Subcutaneous abdominal adipose tissue (tissue), 5 donors: Measurements from ENCODE around the gene WNT9B.
"Not testable (repeated sequence)": the region's sequence is repeated elsewhere in the genome, so short reads cannot be mapped to it uniquely, and the experiment has no call there.

Source experiments
- H3K27ac ChIP-seq: one replicate; pipeline ENCODE4 v1.7.0; 2013; ENCODE audit warnings: low read depth, mild to moderate bottlenecking, inconsistent platforms, low read length, moderate library complexity
- H3K27me3 ChIP-seq, 5 donors: one replicate each; pipeline ENCODE4 v1.7.0; 2013; ENCODE audit warnings: low read length in 5 of 5, inconsistent platforms in 1 of 5; ENCODE audit not compliant: control insufficient read depth in 5 of 5, insufficient read depth in 4 of 5
- H3K36me3 ChIP-seq, 5 donors: one replicate each; pipeline ENCODE4 v1.7.0; 2013; ENCODE audit warnings: low read length in 5 of 5; ENCODE audit not compliant: control insufficient read depth in 5 of 5, insufficient read depth in 5 of 5
- H3K4me1 ChIP-seq, 5 donors: one replicate each; pipeline ENCODE4 v1.7.0; 2013; ENCODE audit warnings: low read length in 5 of 5, mild to moderate bottlenecking in 3 of 5, moderate library complexity in 1 of 5; ENCODE audit not compliant: control insufficient read depth in 5 of 5, insufficient read depth in 5 of 5
- H3K4me3 ChIP-seq, 5 donors: one replicate each; pipeline ENCODE4 v1.7.0; 2013; ENCODE audit warnings: low read length in 5 of 5, low read depth in 1 of 5
- H3K9ac ChIP-seq, 5 donors: one replicate each; pipeline ENCODE4 v1.7.0; 2013; ENCODE audit warnings: low read length in 5 of 5, mild to moderate bottlenecking in 4 of 5, moderate library complexity in 3 of 5
- H3K9me3 ChIP-seq, 5 donors: one replicate each; pipeline ENCODE4 v1.7.0; 2013; ENCODE audit warnings: low read length in 5 of 5; ENCODE audit not compliant: control insufficient read depth in 5 of 5
- donor health status: healthy.
- donor health status: healthy.
- donor health status: healthy.
- donor health status: healthy.
- donor health status: healthy.

Gene WNT9B

GRCh38 chr17:46917041-46917440 is 65.7 kb downstream of the WNT9B start:
- H3K4me1 ChIP-seq = no peaks in the 10 kb centered on the region
- H3K4me3 ChIP-seq = no peak overlapping the region
- H3K9me3 ChIP-seq = no peaks in the 10 kb centered on the region
- no peak overlapping the region for H3K9ac ChIP-seq
- H3K27me3 ChIP-seq = peaks cover 2 to 5% (median 4%) of the 10 kb centered on the region in 5 donors
- no peaks in the 10 kb centered on the region for H3K36me3 ChIP-seq
- no peak overlapping the region for H3K27ac ChIP-seq

DNA sequence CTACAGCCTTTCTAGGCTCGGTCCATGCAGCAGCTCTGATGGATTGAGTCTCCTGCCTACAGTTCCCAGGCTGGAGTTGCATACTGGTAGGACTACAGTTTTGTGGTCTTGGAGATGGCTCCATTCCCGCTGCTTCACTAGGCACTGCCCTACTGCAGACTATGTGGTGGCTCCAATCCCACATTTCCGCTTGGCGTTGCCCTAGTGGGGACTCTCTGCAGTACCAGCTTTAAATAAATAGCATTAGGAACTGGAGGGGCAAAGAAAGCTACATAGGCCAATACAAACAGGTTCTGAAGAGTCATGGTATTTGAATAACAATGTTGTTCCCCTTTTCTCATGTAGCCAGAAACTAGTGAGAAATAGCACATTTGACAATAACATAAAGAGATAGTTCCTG is 66.1 kb downstream of the WNT9B start:
- H3K4me3 ChIP-seq = no peak overlapping the region

GRCh38 chr17:46921962-46922361 is 70.6 kb downstream of the WNT9B start:
- not testable (repeated sequence) for H3K27me3 ChIP-seq, H3K27ac ChIP-seq, H3K9ac ChIP-seq, H3K36me3 ChIP-seq, H3K9me3 ChIP-seq
- Histone ChIP-seq H3K4me1 (peaks cover 4 to 24% (median 24%) of the 10 kb centered on the region in 5 donors), H3K4me3 (peak overlapping the region in 1 of 5 donors; percentile 96)

More for the DNA sequence above, 66.1 kb downstream of the WNT9B start:
- Histone ChIP-seq H3K9ac (no peak overlapping the region), H3K36me3 (no peaks in the 10 kb centered on the region), H3K9me3 (no peaks in the 10 kb centered on the region), H3K27ac (no peak overlapping the region), H3K27me3 (peaks cover 0 to 5% (median 0%) of the 10 kb centered on the region in 5 donors), H3K4me1 (peaks cover 0 to 2% (median 1%) of the 10 kb centered on the region in 5 donors)

- Histone ChIP-seq H3K27me3 (no peaks in the 10 kb centered on the region), H3K27ac (peak overlapping the region; percentile 92), H3K4me3 (peak overlapping the region; percentile 90 to 99 (median 96)), H3K9me3 (no peaks in the 10 kb centered on the region), H3K9ac (peak overlapping the region; percentile 73 to 100 (median 98)), H3K36me3 (no peaks in the 10 kb centered on the region), H3K4me1 (peaks cover 4 to 24% (median 24%) of the 10 kb centered on the region in 5 donors)
Observed at GRCh38 chr17:46922487-46922803, 71.1 kb downstream of the WNT9B start.

DNA sequence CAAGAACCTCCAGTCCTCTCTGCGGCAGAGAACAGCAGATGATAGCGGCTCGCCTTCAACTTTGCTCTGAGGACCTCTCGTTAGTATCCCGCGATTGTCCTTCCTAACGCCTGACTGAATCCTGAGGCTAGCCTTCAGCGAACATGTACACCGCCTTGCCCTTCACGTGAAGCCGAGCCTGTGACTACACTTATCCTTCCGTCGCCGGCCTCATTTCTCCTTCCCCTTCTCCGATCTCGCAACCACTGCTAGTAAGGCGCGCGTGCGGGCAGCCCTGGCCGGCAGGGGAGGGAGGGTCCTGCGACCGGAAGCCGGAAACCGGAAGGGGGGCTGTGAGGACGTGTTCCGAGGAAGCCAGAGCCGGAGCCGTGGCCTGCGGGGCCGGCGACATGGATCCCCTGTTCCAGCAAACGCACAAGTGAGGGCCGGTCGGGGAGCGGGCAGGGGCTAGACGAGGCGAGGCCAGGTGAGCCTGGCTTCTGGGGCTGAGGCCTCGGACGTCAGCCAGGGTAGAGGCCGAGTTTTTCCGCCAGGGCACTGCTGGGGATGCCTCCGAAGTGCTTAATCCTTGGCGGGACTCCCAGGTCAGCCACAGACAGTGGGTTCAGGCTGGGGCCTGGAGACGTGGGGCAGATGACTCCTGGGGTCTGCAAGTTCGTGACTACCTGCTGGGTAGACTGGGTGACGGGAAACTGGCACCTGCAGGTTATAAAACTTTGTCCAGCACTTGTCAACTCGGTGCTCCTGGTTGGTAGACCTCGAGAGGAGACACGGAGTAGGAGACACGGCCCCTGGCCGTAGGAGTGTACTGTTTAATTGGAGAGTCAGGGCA is 71.6 kb downstream of the WNT9B start, which contains the start of gene GOSR2:
GOSR2 (plus strand) TSS at position 357 of the 832 bp plus-strand sequence; CDS start at position 390, 33 bp downstream.
- Histone ChIP-seq H3K9me3 (no peaks in the 10 kb centered on the region), H3K9ac (peak within 1 kb of the TSS; percentile 97 to 100 (median 99)), H3K4me3 (peak within 1 kb of the TSS; percentile 90 to 99 (median 98)), H3K36me3 (peaks cover 0 to under 1% (median 0%) of the 10 kb centered on the region in 5 donors), H3K27ac (peak within 1 kb of the TSS; percentile 92), H3K27me3 (no peaks in the 10 kb centered on the region), H3K4me1 (peaks cover 4 to 28% (median 26%) of the 10 kb centered on the region in 5 donors)

DNA sequence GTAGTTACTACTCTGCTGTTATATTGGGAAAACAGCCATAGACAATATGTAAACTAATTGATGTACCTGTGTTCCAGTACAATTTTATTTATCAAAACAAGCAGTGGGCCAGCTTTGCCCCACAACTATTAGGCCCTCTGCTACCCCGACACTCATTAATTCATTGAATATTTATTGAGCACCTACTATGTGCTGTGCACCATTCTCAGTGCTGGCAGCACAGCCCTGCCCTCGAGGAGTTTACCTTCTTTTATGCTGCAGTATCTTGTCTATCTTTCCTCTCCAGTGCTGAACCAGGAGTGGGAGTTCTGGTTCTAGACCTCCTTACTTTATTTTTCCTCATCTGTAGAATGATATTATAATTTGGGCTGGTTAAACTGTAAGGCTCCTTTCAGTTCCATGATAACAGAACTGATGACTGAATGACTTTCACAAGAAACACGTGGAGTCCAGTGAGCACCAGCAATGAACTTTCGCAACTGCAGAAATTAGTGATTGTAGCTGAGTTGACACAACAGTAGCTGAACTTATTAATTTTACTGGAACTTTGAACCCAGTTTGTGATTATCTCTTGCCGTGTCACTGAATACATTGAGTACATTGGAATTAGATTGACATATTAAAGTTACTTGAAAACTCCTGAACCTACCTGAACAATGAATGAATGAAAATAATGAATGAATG is 73.9 kb downstream of the WNT9B start:
- Histone ChIP-seq H3K36me3 (peaks cover 2 to 17% (median 9%) of the 10 kb centered on the region in 5 donors), H3K4me3 (peak overlapping the region in 1 of 5 donors; percentile 1), H3K27ac (no peak overlapping the region), H3K9ac (no peak overlapping the region), H3K9me3 (no peaks in the 10 kb centered on the region), H3K4me1 (peaks cover 4 to 38% (median 31%) of the 10 kb centered on the region in 5 donors), H3K27me3 (no peaks in the 10 kb centered on the region)

- no peaks in the 10 kb centered on the region for H3K27me3 ChIP-seq
- no peak overlapping the region for H3K4me3 ChIP-seq
- H3K9ac ChIP-seq = no peak overlapping the region
- H3K4me1 ChIP-seq = peaks cover 4 to 35% (median 25%) of the 10 kb centered on the region in 5 donors
- no peaks in the 10 kb centered on the region for H3K9me3 ChIP-seq
- no peak overlapping the region for H3K27ac ChIP-seq
- H3K36me3 ChIP-seq = peaks cover 16 to 50% (median 40%) of the 10 kb centered on the region in 5 donors
Observed at GRCh38 chr17:46928467-46929261, 77.3 kb downstream of the WNT9B start.

GRCh38 chr17:46929413-46929812 is 78.0 kb downstream of the WNT9B start:
- H3K9me3 ChIP-seq = no peaks in the 10 kb centered on the region
- peaks cover 0 to 27% (median 18%) of the 10 kb centered on the region in 5 donors for H3K4me1 ChIP-seq
- no peak overlapping the region for H3K9ac ChIP-seq
- H3K27me3 ChIP-seq = no peaks in the 10 kb centered on the region
- H3K27ac ChIP-seq = no peak overlapping the region
- H3K4me3 ChIP-seq = no peak overlapping the region
- H3K36me3 ChIP-seq = peaks cover 16 to 58% (median 48%) of the 10 kb centered on the region in 5 donors

DNA sequence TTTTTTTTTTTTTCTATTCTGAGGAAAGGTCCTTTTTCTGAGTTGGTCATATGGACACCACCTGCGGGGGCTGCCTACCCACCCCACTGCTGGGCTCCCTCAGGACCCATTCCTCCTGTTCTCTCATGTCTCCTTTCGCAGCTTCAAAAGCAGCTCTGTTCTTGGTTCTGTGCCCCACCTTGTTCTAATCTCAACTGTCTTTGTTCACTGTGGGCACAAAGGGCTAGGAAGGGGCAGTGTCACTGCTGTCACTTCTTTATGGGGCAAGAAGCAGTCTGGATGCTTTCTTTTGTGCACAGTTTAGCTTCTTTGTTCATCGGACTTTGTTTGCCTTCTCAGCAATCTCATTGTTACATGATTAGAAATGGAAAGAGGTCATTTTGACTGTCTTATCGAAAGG is 78.7 kb downstream of the WNT9B start:
- peaks cover 0 to 21% (median 11%) of the 10 kb centered on the region in 5 donors for H3K4me1 ChIP-seq
- no peaks in the 10 kb centered on the region for H3K9me3 ChIP-seq
- H3K36me3 ChIP-seq = peaks cover 20 to 64% (median 54%) of the 10 kb centered on the region in 5 donors
- H3K27ac ChIP-seq = no peak overlapping the region
- H3K4me3 ChIP-seq = no peak overlapping the region
- H3K9ac ChIP-seq = no peak overlapping the region
- no peaks in the 10 kb centered on the region for H3K27me3 ChIP-seq
